ENCODE measurements around the gene TMEM202.
"Not testable (repeated sequence)": the region's sequence is repeated elsewhere in the genome, so short reads cannot be mapped to it uniquely, and the experiment has no call there.

DNA sequence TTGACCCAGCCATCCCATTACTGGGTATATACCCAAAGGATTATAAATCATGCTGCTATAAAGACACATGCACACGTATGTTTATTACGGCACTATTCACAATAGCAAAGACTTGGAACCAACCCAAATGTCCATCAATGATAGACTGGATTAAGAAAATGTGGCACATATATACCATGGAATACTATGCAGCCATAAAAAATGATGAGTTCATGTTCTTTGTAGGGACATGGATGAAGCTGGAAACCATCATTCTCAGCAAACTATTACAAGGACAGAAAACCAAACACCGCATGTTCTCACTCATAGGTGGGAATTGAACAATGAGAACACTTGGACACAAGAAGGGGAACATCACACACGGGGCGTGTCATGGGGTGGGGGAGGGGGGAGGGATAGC is 44.7 kb downstream of the TMEM202 start:
- TF ChIP-seq, protein P1, sequence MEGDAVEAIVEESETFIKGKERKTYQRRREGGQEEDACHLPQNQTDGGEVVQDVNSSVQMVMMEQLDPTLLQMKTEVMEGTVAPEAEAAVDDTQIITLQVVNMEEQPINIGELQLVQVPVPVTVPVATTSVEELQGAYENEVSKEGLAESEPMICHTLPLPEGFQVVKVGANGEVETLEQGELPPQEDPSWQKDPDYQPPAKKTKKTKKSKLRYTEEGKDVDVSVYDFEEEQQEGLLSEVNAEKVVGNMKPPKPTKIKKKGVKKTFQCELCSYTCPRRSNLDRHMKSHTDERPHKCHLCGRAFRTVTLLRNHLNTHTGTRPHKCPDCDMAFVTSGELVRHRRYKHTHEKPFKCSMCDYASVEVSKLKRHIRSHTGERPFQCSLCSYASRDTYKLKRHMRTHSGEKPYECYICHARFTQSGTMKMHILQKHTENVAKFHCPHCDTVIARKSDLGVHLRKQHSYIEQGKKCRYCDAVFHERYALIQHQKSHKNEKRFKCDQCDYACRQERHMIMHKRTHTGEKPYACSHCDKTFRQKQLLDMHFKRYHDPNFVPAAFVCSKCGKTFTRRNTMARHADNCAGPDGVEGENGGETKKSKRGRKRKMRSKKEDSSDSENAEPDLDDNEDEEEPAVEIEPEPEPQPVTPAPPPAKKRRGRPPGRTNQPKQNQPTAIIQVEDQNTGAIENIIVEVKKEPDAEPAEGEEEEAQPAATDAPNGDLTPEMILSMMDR (IDR thresholded peaks at IDR 0.05; ENCODE audit: insufficient read depth, low read depth, low read length): not testable (repeated sequence)
- not testable (repeated sequence) for TF ChIP-seq EZH2 (IDR thresholded peaks at IDR 0.05; ENCODE audit: insufficient read depth, low read length)
